ENCODE measurements around the gene NTM. TPM values are rescaled to one million over a fixed set of nuclear protein-coding genes. Genes with fewer than 3 reads are reported as not detected.

NTM gene
- polyA plus RNA-seq, 1 donor (not counting 4 experiments of a cell fraction or from before 2014, with no cell fraction given) = 47.9 TPM

- no peak overlapping the region for H2AFZ ChIP-seq (ENCODE audit: control insufficient read depth, low read length)
- no peaks in the 10 kb centered on the region for H4K20me1 ChIP-seq (ENCODE audit: control insufficient read depth, extremely low read depth, insufficient read depth, low read length)
- H3K4me3 ChIP-seq (ENCODE audit: control insufficient read depth in 2 of 3, extremely low read depth in 1 of 3, insufficient read depth in 2 of 3, low read depth in 1 of 3, low read length in 3 of 3) = no peak overlapping the region
- no peak overlapping the region for H3K9ac ChIP-seq (ENCODE audit: control insufficient read depth, extremely low read depth, insufficient read depth, low read length)
- H3K27me3 ChIP-seq (ENCODE audit: control insufficient read depth, extremely low read depth, insufficient read depth, low read length) = peaks cover 4% of the 10 kb centered on the region
- no peaks in the 10 kb centered on the region for H3K36me3 ChIP-seq (ENCODE audit: control insufficient read depth in 2 of 2, extremely low read depth in 1 of 2, insufficient read depth in 2 of 2, low read length in 2 of 2)
- no peak for DNase-seq (ENCODE audit: low read depth, low spot score)
- TF ChIP-seq EZH2 (IDR thresholded peaks at IDR 0.05; ENCODE audit: low read length) = no peak
- TF ChIP-seq CTCF (optimal IDR thresholded peaks at IDR 0.05 in 1 of 3, IDR thresholded peaks at IDR 0.05 in 1 of 3, conservative IDR thresholded peaks at IDR 0.05 in 1 of 3; ENCODE audit: extremely low read depth in 1 of 3, insufficient read depth in 2 of 3, low read length in 3 of 3) = no peak
- H3K9me3 ChIP-seq (ENCODE audit: control insufficient read depth, low read depth, low read length) = no peaks in the 10 kb centered on the region
- no peaks in the 10 kb centered on the region for H3K9me1 ChIP-seq (ENCODE audit: control insufficient read depth, extremely low read depth, insufficient read depth, low read length)
- H3K4me1 ChIP-seq (ENCODE audit: control insufficient read depth, extremely low read depth, insufficient read depth, low read length) = peaks cover 12% of the 10 kb centered on the region
- FAIRE-seq = no peak
- no peaks in the 10 kb centered on the region for H3K79me2 ChIP-seq (ENCODE audit: control insufficient read depth, insufficient read depth, low read length)
- H3K4me2 ChIP-seq (ENCODE audit: control insufficient read depth, extremely low read depth, insufficient read depth, low read depth, low read length) = no peak overlapping the region
- dilution Hi-C loops (cut with MboI; ENCODE audit: extremely low pct_ligation_motif_present, low sequenced_read_pairs) = no loop called here
- H3K27ac ChIP-seq (ENCODE audit: control insufficient read depth, insufficient read depth, low read length) = no peak overlapping the region
These were observed 135.9 kb downstream of the NTM start for GRCh38 chr11:131506348-131506747.

- no peak for DNase-seq (ENCODE audit: low read depth, low spot score)
- no peak overlapping the region for H3K9ac ChIP-seq (ENCODE audit: control insufficient read depth, extremely low read depth, insufficient read depth, low read length)
- H3K4me1 ChIP-seq (ENCODE audit: control insufficient read depth, extremely low read depth, insufficient read depth, low read length) = no peaks in the 10 kb centered on the region
- no peaks in the 10 kb centered on the region for H3K9me1 ChIP-seq (ENCODE audit: control insufficient read depth, extremely low read depth, insufficient read depth, low read length)
- TF ChIP-seq CTCF (optimal IDR thresholded peaks at IDR 0.05 in 1 of 3, IDR thresholded peaks at IDR 0.05 in 1 of 3, conservative IDR thresholded peaks at IDR 0.05 in 1 of 3; ENCODE audit: extremely low read depth in 1 of 3, insufficient read depth in 2 of 3, low read length in 3 of 3) (no peak), EZH2 (IDR thresholded peaks at IDR 0.05; ENCODE audit: low read length) (no peak)
- FAIRE-seq = no peak
- no peak overlapping the region for H2AFZ ChIP-seq (ENCODE audit: control insufficient read depth, low read length)
- no peaks in the 10 kb centered on the region for H3K9me3 ChIP-seq (ENCODE audit: control insufficient read depth, low read depth, low read length)
- no peaks in the 10 kb centered on the region for H4K20me1 ChIP-seq (ENCODE audit: control insufficient read depth, extremely low read depth, insufficient read depth, low read length)
- H3K4me3 ChIP-seq (ENCODE audit: control insufficient read depth in 2 of 3, extremely low read depth in 1 of 3, insufficient read depth in 2 of 3, low read depth in 1 of 3, low read length in 3 of 3) = no peak overlapping the region
- H3K36me3 ChIP-seq (ENCODE audit: control insufficient read depth in 2 of 2, extremely low read depth in 1 of 2, insufficient read depth in 2 of 2, low read length in 2 of 2) = no peaks in the 10 kb centered on the region
- no peaks in the 10 kb centered on the region for H3K79me2 ChIP-seq (ENCODE audit: control insufficient read depth, insufficient read depth, low read length)
- no peaks in the 10 kb centered on the region for H3K27me3 ChIP-seq (ENCODE audit: control insufficient read depth, extremely low read depth, insufficient read depth, low read length)
- no peak overlapping the region for H3K4me2 ChIP-seq (ENCODE audit: control insufficient read depth, extremely low read depth, insufficient read depth, low read depth, low read length)
- dilution Hi-C loops (cut with MboI; ENCODE audit: extremely low pct_ligation_motif_present, low sequenced_read_pairs) = no loop called here
- H3K27ac ChIP-seq (ENCODE audit: control insufficient read depth, insufficient read depth, low read length) = no peak overlapping the region
These were observed 140.2 kb downstream of the NTM start for GRCh38 chr11:131510662-131511061.
